Activated CD4-positive, alpha-beta T cell treated with anti-CD3 and anti-CD28 coated beads for 1 hour (primary cell): ENCODE results near the gene BRD3OS.
A peak's percentile ranks its signal among the peaks of the same experiment; 100 is the strongest.

ENCODE experiments used
- DNase-seq: peaks from one replicate; pipeline ENCODE4 v3.0.0-alpha.2; 2020

Gene BRD3OS

DNA sequence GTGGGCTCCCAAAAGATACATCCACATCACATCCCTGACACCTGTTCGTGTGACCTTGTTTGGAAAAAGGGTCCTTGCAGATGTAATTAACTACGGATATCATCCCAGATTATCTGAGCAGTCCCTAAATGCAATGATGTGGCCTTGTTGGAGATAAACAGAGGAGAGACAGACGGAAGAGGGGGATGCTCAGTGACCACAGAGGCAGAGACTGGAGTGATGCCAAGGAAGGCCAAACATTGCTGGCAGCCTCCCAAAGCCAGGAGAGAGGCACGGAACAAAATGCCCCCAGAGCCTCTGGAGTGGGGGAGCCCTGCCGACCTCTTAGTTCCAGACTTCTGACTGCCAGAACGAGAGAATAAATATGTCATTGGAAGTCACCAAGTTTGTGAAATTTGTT lies 18.1 kb upstream of the BRD3OS start:
- no peak for DNase-seq

DNA sequence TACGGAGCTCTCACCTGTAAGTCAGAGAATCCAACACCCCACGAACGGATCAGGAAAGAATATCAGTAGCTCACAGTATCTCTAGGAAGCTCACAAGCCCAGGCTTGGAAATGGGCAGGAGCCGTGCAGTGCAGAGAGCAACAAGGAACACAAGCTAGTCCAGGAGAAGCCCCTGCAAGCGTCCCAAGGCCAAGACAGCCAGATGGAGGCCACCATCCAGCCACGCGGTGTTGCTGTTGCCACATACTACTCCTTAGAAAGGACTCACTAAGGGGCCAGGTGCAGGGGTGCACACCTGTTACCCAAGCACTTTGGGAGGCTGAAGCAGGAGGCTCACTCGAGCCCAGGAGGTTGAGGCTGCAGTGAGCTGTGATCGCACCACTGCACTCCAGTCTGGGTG lies 17.7 kb upstream of the BRD3OS start:
- DNase-seq = no peak

DNA sequence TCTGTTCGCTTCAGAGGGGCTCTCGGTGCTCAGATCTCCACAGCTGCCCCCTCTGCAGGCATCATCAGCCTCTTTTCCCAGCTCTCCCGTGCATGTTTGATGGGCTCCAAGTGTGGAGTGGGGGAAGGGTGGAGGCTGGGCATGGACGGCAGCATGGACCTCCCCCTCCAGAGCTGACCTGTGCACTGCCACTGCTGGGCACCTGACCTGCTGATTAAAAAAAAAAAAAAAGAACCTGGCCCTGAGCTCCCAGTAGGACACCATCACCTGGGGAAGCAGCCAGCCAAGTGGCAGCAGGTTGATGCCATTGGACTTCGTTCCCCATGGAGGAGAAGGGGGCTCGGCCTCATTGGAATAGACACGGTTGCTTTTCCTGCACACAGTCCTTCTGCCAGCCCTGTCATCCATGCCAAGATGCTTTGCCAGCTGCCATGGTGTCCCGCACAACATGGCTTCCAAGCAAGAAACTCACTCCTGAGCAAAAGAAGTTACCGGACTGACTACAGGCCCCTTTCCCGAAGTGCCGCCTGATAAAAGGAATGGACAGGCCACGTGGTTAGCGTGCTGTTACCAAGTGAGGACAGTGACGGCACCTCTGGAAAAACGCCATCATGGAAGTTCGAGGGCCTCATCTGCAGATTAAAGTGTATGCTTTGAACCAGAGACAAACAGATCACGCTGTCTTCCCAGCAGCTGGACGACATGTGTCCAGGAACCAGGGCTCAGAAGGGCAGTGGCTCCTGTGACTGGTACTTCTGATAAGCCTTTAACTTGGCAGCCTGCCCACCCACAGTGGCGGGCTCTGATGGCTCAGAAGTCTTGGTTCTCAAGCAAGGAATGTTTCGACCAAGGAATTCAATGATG lies 14.7 kb upstream of the BRD3OS start:
- DNase-seq = no peak

DNA sequence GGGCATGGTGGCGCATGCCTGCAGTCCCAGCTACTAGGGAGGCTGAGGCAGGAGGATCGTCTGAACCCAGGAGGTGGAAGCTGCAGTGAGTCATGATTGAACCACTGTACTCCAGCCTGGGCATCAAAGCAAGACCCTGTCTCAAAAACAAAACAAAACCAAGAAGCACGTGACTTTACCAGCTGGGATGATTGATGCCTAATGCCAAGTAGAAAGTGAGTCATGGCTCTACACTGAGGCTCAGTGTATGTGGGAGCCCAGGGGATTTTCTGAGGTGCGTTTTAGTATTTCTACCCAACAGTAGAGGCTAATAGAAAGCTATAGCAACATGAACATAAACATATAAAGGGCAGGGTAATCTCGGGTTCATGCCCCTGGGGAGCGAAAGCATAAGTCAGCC lies 13.9 kb upstream of the BRD3OS start:
- no peak for DNase-seq

DNA sequence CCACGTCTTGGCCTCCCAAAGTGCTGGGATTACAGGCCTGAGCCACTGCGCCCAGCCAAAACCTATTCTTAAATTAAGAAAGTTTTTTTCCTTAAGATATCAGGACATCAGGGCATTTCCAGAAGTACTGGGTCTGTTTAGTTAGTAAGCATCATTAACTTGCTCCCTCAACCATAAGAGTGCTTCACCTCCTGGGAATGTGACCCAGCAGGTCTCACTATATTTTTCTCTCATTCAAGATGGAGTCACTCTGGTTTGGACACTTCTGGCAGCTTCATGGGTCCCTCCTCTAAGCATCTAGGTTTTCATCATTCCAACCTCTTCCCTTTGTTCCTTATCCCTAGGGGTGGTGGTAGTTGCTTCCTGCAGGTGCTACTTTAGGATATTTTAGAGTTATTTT lies 10.3 kb upstream of the BRD3OS start:
- no peak for DNase-seq

DNA sequence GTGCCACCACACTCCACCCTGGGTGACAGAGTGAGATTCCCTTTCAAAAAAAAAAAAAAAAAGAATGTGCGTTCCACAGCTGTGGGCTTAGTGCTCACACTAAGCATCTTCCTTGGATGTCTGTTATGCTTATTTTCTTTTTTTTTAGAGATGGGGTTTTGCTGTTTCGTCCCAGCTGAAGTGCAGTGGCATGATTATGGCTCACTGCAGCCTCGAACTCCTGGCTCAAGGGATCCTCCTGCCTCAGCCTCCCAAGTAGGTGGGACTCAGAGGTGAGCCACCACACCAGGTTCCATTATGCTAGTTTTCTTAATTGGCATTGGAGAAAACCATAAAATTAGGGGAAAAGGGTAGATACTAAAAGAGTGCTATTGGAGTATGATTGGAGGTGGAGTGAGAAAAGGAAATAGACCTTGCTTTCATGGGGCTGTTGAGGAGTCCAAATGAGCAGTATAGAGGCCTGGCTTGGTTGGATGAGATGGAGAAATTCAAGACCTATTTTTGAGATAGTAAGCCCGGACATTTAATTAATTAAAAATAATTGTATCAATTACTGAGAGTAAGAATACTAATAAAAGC lies 978 bp upstream of the BRD3OS start:
- no peak for DNase-seq

DNA sequence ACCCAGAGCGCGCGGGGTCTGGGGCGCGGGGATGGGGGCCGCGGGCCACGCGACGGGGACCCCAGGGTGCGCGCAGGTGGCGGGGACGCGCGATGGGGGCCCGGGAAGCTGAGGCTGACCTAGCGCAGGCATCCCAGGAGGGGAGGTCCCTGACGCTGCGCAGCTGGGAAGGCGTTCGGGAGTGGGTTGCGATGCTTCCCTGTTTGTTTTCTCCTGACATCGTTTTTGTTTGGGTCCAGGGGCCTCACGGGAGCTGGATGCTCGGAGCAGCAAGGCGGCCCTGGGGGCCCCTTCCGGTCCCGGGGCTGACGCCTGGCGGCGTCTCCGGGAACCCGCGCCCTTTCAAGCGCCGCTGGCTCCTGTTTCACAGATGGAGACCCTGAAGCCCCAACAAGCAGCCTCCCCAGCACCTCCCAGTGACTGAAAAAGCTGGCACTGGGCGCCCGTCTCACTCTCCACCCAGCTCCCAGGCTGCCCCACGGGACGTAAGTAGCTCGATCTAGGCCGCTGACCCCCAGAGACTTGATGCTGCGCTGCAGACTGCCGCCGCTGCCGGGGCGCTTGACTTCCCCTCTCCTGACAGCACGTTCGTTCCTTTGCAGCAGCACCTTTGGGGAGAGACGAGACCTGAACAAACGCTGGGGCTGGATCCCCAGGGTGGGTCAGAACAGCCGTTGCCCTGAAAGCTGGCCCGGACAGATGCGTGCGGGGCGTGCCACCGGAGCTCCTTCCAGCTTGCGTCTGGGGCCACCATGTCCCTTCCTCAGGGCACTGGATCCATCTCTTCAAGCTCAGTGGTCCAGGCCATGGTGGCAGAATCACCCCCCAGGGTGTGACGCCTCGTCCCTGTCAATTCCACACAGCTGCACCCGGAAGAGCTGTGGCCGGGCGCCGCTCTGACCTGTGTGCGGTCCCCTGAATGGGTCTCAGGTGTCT lies 593 bp downstream of the BRD3OS start:
- DNase-seq = peak; percentile 27

DNA sequence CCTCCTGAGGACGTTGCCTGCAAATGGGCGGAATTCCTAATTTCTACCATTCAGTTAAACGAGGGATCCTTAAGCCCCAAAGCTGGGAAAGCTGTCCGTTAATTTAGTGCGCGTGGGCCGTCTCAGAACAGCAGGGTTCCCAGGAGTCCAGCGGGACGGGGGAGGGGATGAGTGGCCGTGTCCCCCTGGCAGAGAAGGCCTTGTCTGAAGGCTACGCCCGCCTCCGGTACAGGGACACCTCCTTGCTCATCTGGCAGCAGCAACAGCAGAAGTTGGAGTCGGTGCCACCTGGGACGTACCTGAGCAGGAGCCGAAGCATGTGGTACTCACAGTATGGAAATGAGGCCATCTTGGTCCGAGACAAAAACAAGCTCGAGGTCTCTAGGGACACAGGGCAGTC lies 1.3 kb downstream of the BRD3OS start:
- no peak for DNase-seq

DNA sequence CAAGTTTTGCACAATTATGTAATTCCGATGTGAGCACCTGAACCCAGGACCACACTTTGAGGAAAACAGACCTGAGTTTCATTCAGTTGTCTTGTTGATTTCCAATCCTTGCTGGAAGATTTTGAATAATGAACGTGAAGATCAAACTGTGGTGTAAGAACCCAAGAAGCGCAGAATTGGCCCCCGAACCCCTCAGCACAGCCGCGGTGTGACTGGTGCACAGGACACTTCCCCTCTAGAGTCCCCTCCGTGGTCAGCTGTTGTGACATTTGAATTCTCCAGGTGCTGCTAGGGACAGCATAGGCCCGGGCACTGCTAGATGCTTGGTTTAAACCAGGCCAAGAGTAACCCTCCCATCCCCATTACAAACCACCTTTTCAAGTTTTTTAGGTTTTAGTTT lies 1.7 kb downstream of the BRD3OS start:
- DNase-seq = no peak

DNA sequence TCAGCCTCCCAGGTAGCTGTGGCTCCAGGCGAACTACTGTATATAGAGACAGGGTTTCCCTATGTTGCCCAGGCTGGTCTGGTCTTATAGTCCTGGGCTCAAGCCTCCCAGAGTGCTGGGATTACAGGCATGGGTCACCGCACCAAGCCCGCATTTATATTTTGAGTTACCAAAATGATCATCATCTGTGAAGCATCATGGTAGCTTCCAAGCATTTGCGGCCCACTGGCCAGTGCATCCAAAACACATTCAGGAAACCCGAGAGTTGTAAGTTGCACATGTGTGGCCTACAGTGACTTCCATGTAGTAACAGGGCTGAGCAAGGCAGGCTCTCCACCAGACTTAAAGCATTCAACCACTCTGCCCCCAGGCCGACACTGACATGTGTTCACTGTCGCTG lies 2.3 kb downstream of the BRD3OS start:
- DNase-seq = no peak

DNA sequence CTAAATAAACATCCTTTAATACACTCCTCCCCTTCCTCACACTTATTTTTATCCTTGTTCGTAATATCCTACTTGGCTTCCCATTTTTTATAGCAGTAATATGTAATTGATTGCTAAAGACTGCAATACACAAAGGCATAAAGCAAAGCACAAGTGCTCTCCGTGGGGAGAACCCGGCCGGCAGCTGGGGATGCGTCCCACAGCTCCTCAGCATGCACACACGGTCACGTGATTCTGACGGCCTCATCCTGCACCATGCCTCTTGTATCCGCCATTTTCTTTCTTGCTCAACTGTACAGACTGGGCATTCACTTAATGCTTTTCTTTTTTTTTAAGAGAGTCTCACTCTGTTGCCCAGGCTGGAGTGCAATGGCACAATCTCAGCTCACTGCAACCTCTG lies 2.8 kb downstream of the BRD3OS start:
- DNase-seq = no peak

DNA sequence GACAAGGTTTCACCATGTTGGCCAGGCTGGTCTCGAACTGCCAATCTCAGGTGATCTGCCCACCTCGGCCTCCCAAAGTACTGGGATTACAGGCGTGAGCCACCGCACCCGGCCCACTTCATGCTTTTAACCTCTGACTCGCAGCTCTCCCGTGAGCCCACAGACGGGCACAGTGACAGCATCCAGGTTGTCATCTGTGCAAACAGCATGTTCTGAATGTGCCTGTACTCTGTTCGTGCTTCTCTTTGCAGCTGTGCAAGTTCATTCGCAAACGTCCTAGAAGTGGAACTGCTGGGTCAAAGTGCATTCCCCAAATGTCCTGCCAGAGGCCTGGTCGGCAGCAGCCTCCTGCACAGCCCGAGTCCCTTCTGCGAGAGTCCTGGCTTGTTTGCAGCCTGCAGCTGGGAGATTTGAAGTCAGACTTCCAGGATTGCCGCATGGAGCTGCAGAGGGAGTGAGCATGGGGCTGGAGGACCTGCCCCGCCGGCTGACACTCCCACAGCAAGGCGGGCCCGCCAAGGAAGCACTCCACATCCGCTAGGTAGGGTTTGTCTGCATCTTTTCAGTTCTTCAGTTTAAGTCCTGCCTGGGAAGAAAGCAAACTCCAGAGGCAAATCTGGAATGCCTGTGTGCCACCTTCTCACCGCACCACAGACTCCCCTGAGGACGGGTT lies 3.4 kb downstream of the BRD3OS start:
- DNase-seq = no peak

DNA sequence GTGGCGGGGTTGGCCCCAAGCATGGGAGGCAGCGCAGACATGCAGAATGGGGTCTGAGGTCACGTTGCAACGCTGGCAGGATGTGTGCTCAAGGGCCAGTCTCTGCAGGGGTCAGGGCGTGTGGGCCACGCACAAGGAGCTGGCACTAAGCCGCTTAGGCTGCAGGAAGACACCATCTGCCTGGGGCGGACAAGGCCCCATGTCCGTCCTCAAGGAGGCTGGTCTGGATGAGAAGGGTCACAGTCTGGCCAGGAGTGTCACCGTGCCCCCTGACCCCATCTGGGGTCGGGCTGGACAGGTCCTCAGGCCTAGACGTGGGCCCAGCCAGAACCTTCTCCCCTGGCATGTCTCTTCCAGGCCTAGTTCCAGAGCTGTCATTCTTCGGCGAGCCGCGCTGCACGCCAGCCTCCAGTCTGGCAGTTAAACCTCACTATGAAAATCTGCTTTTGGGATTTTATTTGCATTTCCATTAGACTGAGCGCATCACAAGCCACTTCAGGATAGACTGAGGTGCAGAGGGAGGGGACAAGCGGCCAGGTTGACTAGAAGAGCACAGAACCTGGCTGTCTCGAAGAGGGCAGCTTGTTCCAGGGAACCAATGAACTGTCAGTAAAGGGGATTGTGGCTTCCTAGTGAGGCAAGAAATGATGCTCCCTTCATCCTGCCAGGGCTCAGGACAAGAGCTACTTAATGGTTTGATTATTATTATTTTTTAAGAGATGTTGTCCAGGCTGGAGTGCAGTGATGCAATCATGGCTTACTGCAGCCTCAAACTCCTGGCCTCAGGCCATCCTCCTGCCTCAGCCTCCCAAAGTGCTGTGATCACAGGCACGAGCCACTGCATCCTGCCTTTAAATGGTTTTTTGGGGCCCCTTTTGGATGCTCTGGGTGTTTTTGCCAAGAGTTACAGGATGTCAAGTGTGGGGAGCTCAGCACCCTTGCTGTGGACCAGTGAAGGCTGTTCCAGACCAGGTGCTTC lies 4.3 kb downstream of the BRD3OS start:
- DNase-seq = no peak

DNA sequence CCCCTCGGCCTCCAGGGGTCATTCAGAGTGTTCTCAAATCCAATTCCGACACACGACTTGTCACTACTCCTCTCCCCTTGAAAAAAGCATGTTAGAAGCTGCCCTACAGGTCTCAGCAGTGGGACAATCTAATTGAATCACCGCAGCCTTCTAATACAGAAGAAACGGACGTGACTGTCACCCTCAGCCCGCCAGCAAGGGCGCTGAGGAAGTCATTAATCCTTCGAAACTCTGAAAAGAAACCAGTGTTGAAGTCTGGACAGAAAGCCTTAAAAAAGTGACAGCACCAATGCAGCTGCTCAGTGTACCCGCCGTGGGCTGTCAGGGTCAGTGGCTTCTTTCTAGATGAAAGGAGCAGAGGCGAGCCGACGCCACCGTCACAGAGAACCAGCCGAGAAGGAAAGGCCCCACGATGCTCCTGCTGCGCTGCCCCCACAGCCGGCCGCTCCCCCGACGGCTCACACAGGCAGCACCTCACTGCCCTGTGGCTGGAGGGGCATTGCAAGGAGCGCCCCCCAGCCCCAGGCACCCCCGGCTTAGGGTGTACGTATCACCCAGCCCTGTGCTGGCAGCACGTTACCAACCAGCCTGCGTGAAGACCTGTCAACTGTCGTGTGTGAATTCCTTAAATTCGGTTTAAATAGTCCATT lies 5.7 kb downstream of the BRD3OS start:
- DNase-seq = no peak

DNA sequence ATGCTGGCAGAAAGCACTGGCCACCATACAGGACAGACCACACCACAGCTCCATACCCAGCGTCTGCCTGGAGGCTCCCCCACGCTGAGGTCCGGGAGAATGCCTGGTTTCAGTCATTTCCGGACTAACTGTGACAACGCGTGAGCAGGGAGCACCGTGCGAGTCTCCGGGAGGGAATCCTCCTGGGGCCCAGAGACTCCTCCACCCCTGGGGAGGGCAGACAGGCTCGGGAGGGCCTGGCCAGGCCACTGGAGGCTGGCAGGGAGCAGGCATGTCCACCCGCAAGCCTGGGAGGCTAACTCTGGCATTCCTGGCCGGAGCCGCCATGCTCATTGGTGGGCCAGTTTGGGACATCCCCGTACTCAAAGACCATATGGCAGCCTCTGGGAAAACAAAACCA lies 6.5 kb downstream of the BRD3OS start:
- no peak for DNase-seq

DNA sequence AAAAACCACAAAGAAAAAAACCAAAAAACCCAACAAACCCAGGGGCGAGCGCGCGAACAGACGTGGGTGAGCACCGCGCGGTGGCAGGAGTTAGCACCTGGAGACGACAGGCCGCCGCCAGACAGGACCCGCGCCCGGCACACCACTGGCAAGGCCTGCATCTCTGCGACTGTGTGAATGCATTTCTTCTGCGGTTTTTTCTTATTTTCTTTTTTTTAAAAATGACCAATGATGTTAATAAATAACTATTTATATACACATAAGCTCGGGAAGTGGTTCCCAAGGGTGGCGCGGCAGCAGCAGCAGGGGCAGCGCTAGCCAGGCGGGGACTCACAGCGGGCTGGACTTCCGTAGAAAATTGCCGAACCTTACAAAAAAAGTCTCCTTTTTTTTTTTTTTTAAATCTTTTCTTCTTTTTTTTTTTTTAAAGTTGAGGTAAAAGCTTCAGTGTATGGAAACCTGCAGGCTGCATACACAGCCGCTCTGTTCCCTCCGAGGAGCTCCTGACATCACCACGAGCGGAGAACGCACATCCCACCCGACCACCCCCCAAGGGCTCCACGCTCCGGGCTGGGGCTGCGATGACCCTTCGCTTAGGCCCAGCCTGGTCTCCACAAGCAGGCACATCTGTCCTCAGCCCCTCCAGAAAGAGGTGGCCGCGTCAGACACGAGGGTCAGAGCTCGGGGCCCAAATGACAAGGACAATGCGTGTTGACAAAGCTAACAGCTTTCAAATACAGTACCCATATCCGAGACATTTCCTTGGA lies 7.4 kb downstream of the BRD3OS start:
- DNase-seq = no peak

DNA sequence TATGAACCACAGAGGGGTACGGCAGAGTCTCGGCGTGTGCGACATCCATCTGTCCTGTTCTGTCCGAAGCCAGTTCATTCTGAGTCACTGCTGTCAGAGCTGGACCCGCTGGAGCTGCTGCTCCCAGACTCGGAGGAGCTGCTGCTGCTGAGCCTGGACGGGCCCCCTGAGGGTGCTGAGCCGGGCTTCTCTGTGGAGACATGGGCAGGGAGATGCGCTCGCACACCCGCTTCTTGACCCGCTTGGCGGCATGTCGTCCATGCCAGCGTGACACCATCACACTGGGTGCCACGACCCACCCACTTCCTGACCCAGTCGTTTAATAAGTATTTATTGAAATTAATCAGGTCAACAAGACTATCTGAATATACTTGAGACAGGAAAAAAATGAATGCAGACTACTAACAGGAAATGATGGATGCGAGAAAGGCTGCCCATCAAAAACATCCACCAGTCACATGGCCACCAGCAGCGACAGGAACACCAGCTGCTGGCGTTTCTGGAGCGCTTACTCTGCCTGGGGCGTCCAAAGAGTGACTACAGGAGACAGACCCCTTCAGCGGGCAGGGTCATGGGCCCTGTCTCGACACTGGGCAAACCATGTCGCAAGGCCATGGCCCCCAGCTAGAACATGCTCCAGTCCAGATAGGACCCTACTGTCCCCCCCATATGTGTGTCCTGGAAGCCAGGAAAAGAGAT lies 8.4 kb downstream of the BRD3OS start:
- DNase-seq = no peak

DNA sequence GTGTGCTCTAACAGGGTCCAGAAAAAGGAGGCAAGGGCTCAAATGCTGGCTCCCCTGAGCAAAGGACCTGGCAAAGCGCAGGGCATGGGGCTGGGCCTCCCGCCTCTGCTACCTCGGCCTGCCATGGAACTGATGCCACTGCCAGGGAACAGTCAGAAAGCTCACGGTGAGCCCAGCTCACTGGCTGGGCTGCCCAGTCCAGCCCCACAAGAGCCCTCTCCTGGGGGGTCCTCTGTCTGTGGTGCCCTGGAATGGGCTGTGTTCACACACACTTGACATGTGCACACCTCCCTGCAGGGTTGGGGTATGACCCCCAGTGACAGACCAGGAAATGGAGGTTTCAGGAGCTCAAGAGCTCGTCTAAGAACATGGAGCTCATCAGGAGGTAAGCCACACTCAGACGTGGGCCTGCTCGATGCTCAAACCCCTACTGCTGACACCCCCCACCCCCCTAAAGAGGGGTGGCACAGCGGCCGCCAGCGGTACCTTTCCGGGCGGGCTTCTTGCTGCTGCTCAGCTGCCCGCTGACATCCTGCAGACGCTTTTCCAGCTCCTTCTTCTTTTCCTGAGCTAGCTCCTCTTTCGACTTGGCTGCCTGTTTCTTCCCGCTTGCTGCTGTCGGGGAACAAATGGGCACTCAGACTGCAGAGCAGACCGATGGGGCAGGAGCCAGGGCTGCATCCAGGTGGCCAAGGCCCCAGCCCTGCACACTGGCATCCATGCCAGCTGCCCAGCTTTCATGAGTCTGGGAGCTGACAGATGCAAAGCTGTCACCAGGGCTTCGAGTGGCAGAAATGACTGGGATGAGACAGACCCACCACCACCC lies 9.1 kb downstream of the BRD3OS start:
- DNase-seq = no peak
